ENCODE measurements around the gene TET3. TPM values are rescaled to one million over a fixed set of nuclear protein-coding genes. Genes with fewer than 3 reads are reported as not detected.

Gene TET3
- total RNA-seq, 6 experiments from 2014 or later = 3.7 to 6.8 (median 5.1) TPM

- ATAC-seq (no peak), DNase-seq (no peak)
- no peaks in the 10 kb centered on the region for H3K4me1 ChIP-seq
- no peak overlapping the region for H3K4me3 ChIP-seq
- peaks cover 0 to 58% (median 12%) of the 10 kb centered on the region in 4 donors for H3K36me3 ChIP-seq
- H3K27me3 ChIP-seq = no peaks in the 10 kb centered on the region
- intact Hi-C loops (cut with DNase I) = no loop called here
- no peaks in the 10 kb centered on the region for H3K9me3 ChIP-seq
- TF ChIP-seq POLR2A (IDR thresholded peaks at IDR 0.05) = no peak
- TF ChIP-seq CTCF (IDR thresholded peaks at IDR 0.05) = no peak
- H3K27ac ChIP-seq = no peak overlapping the region
- WGBS (ENCODE audit: insufficient coverage, low coverage, low lambda C conversion rate, missing lambda C conversion rate) = 89% methylated on average over 1 of the region's 1 CpG
These were observed 38.5 kb upstream of the TET3 start for GRCh38 chr2:73946215-73946614.

- no peak for ATAC-seq
- H3K9me3 ChIP-seq = no peaks in the 10 kb centered on the region
- H3K27me3 ChIP-seq = no peaks in the 10 kb centered on the region
- no peak overlapping the region for H3K27ac ChIP-seq
- TF ChIP-seq POLR2A (IDR thresholded peaks at IDR 0.05) (no peak), CTCF (IDR thresholded peaks at IDR 0.05) (no peak)
- H3K4me3 ChIP-seq = no peak overlapping the region
- no peak for DNase-seq
- WGBS (ENCODE audit: insufficient coverage, low coverage, low lambda C conversion rate, missing lambda C conversion rate) = 90% methylated on average over 3 of the region's 3 CpGs
- no peaks in the 10 kb centered on the region for H3K4me1 ChIP-seq
- intact Hi-C loops (cut with DNase I) = no loop called here
- H3K36me3 ChIP-seq = peaks cover 0 to 62% (median 14%) of the 10 kb centered on the region in 4 donors
These were observed 38.0 kb upstream of the TET3 start for GRCh38 chr2:73946666-73947065.

GRCh38 chr2:73947412-73948018 is 37.2 kb upstream of the TET3 start:
- 76% methylated on average over 3 of the region's 5 CpGs for WGBS (ENCODE audit: insufficient coverage, low coverage, low lambda C conversion rate, missing lambda C conversion rate)
- Histone ChIP-seq H3K27ac (no peak overlapping the region), H3K36me3 (peaks cover 0 to 65% (median 15%) of the 10 kb centered on the region in 4 donors), H3K4me3 (no peak overlapping the region), H3K27me3 (no peaks in the 10 kb centered on the region), H3K4me1 (no peaks in the 10 kb centered on the region), H3K9me3 (no peaks in the 10 kb centered on the region)
- intact Hi-C loops (cut with DNase I) = no loop called here
- DNase-seq (no peak), ATAC-seq (no peak)
- TF ChIP-seq POLR2A (IDR thresholded peaks at IDR 0.05) = no peak

- DNase-seq (no peak), ATAC-seq (no peak)
- Histone ChIP-seq H3K36me3 (peaks cover 0 to 74% (median 15%) of the 10 kb centered on the region in 4 donors), H3K27me3 (no peaks in the 10 kb centered on the region), H3K9me3 (no peaks in the 10 kb centered on the region), H3K4me3 (no peak overlapping the region), H3K27ac (no peak overlapping the region), H3K4me1 (no peaks in the 10 kb centered on the region)
- TF ChIP-seq CTCF (IDR thresholded peaks at IDR 0.05) = no peak
- TF ChIP-seq POLR2A (IDR thresholded peaks at IDR 0.05) = no peak
- intact Hi-C loops (cut with DNase I) = no loop called here
These were observed 34.9 kb upstream of the TET3 start for GRCh38 chr2:73949802-73950201.

DNA sequence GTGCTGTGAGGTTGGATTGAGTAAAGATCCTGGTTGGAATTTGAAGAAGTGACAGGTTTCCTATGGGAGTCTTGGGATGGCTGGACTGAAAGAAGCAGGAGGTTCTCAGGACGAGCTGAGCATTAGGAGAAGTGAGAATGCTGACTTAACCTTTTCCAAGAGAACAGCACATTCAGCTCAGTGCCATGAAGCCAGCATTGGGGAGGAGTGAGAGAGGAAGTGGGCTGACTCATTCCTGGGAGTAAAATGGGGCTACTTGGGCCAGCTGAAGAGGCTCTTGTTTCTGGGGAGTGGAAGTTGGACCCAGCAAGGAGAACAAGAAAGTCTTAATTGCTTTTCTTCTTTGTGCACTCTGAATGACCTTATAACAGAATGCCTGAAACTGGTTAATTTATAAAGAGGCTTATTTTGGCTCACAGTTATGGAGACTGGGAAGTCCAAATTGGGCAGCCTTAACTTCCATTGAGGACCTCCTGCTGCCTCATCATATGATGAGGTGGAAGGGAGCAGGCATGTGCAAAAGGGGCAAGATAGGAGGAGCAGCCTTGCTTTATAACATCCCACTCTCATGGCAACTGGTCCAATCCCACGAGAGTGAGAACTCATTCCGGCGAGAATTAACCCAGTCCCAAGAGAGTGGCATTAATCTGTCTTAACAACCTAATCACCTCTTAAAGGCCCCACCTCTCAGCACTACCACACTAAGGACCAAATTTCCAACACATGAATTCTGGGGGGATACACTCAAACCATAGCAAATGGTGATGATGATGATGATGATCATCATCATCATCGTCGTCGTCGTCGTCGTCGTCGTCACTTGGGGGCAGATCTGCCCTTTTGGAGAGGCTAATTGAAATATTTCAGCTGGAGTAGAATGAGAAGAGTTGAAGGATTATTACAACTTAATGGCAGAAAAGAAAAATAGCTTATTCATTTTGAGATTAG is 31.9 kb upstream of the TET3 start:
- Histone ChIP-seq H3K36me3 (peaks cover 0 to 78% (median 11%) of the 10 kb centered on the region in 4 donors), H3K4me1 (no peaks in the 10 kb centered on the region), H3K9me3 (no peaks in the 10 kb centered on the region), H3K27me3 (no peaks in the 10 kb centered on the region), H3K4me3 (no peak overlapping the region), H3K27ac (no peak overlapping the region)
- intact Hi-C loops (cut with DNase I) = no loop called here
- ATAC-seq = peak; percentile 52 to 79 (median 73)
- 62% methylated on average over 12 of the region's 12 CpGs for WGBS (ENCODE audit: insufficient coverage, low coverage, low lambda C conversion rate, missing lambda C conversion rate)
- no peak for DNase-seq
- TF ChIP-seq POLR2A (IDR thresholded peaks at IDR 0.05) = no peak
- no peak for TF ChIP-seq CTCF (IDR thresholded peaks at IDR 0.05)
